ENCODE data around the gene HEATR5B. TPM values are rescaled to one million over a fixed set of nuclear protein-coding genes. Genes with fewer than 3 reads are reported as not detected.

Gene HEATR5B
- total RNA-seq, 4 donors from 2014 or later, result 32.2 to 48.7 (median 39.4) TPM

GRCh38 chr2:37070931-37071330 is 13.2 kb downstream of the HEATR5B start:
- Histone ChIP-seq H3K9me3 (no peaks in the 10 kb centered on the region), H3K27me3 (no peaks in the 10 kb centered on the region), H3K27ac (no peak overlapping the region), H3K4me3 (no peak overlapping the region), H3K4me1 (no peaks in the 10 kb centered on the region), H3K36me3 (peaks cover 0 to 73% (median 0%) of the 10 kb centered on the region in 3 donors)
- DNase-seq, result no peak
- no peak for TF ChIP-seq CTCF (IDR thresholded peaks at IDR 0.05)
- TF ChIP-seq POLR2A (IDR thresholded peaks at IDR 0.05), result no peak

- no peaks in the 10 kb centered on the region for H3K9me3 ChIP-seq
- no peaks in the 10 kb centered on the region for H3K27me3 ChIP-seq
- peaks cover 0 to 82% (median 3%) of the 10 kb centered on the region in 3 donors for H3K36me3 ChIP-seq
- TF ChIP-seq POLR2A (IDR thresholded peaks at IDR 0.05) (no peak), CTCF (IDR thresholded peaks at IDR 0.05) (no peak)
- H3K4me3 ChIP-seq, result no peak overlapping the region
- no peak for DNase-seq
- no peak overlapping the region for H3K27ac ChIP-seq
- no peaks in the 10 kb centered on the region for H3K4me1 ChIP-seq
Observed at GRCh38 chr2:37068686-37069085, 15.5 kb downstream of the HEATR5B start.

- Histone ChIP-seq H3K27me3 (no peaks in the 10 kb centered on the region), H3K4me1 (no peaks in the 10 kb centered on the region), H3K9me3 (no peaks in the 10 kb centered on the region), H3K4me3 (no peak overlapping the region), H3K36me3 (peaks cover 2 to 95% (median 3%) of the 10 kb centered on the region in 3 donors), H3K27ac (no peak overlapping the region)
- DNase-seq, result no peak
- TF ChIP-seq CTCF (IDR thresholded peaks at IDR 0.05) (no peak), POLR2A (IDR thresholded peaks at IDR 0.05) (no peak)
Observed at GRCh38 chr2:37061776-37062175, 22.4 kb downstream of the HEATR5B start.

- no peak for DNase-seq
- Histone ChIP-seq H3K27me3 (no peaks in the 10 kb centered on the region), H3K36me3 (peaks cover 2 to 96% (median 3%) of the 10 kb centered on the region in 3 donors), H3K4me1 (no peaks in the 10 kb centered on the region), H3K27ac (no peak overlapping the region), H3K4me3 (no peak overlapping the region), H3K9me3 (no peaks in the 10 kb centered on the region)
- TF ChIP-seq CTCF (IDR thresholded peaks at IDR 0.05) (no peak), POLR2A (IDR thresholded peaks at IDR 0.05) (no peak)
Observed at GRCh38 chr2:37061013-37061711, 23.0 kb downstream of the HEATR5B start.

GRCh38 chr2:37060446-37060845 is 23.7 kb downstream of the HEATR5B start:
- Histone ChIP-seq H3K9me3 (no peaks in the 10 kb centered on the region), H3K4me3 (no peak overlapping the region), H3K36me3 (peaks cover 2 to 96% (median 3%) of the 10 kb centered on the region in 3 donors), H3K27me3 (no peaks in the 10 kb centered on the region), H3K4me1 (no peaks in the 10 kb centered on the region), H3K27ac (no peak overlapping the region)
- no peak for DNase-seq
- TF ChIP-seq POLR2A (IDR thresholded peaks at IDR 0.05) (no peak), CTCF (IDR thresholded peaks at IDR 0.05) (no peak)
